GM12872 (cell line): ENCODE results near the gene GRIK2.

Experiments
- CTCF ChIP-seq: IDR thresholded peaks from 3 replicates; pipeline ENCODE4 v1.5.1; 2011; ENCODE audit warnings: low read depth, mild to moderate bottlenecking, low read length, moderate library complexity; ENCODE audit not compliant: insufficient read depth

The GRIK2 gene

GRCh38 chr6:101832371-101832770 is 438.9 kb downstream of the GRIK2 start:
- TF ChIP-seq CTCF, result no peak

DNA sequence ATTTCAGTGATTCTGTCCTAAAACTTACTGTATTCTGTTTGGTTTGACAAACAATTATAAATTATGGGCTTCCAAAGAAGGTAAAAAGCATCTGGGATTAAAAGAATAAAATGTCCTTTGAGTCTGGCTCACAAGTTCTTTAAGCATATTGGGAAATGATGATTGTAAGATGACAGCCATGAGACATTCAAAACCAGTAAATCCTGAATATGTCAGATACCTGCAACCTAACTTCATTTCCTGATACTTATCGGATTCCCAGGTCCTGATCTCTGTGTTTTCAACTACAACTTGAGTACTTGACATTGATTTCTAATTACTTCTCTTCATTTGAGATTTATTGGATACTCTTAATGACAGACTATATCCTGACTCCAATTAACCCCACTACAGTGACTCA is 446.6 kb downstream of the GRIK2 start:
- TF ChIP-seq CTCF, result no peak

DNA sequence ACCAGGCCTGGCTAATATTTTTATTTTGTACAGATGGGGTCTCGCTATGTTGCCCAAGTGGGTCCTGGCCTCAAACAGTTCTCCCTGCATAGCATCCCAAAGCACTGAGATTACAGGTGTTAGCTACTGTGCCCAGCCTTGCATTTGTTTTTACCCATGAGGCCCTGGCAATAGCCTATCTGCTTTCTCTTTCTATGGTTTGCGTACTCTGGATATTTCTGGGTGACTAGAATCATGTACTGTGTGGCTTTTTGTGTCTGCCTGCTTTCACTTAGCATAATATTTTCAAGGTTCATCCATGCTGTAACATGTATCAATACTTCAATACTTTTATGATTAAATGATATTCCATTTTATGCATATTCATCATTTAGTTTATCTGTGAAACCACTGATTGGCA is 451.7 kb downstream of the GRIK2 start:
- no peak for TF ChIP-seq CTCF

DNA sequence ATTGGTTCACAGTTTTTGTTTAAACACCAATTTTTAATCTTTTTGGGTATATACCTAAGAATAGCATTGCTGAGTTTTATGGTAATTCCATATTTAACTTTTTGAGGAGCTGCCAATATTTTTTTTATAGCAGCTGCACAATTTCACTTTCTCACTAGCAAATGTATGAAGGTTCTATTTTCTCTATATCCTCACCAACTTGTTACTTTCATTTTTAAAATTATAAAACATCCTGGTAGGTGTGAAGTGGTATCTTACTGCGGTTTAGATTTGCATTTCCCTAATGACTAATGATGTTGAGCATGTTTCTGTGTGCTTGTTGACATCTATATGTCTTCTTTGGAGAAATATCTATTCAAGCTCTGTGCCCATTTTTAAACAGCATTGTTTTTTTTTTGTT is 452.1 kb downstream of the GRIK2 start:
- TF ChIP-seq CTCF, result no peak

DNA sequence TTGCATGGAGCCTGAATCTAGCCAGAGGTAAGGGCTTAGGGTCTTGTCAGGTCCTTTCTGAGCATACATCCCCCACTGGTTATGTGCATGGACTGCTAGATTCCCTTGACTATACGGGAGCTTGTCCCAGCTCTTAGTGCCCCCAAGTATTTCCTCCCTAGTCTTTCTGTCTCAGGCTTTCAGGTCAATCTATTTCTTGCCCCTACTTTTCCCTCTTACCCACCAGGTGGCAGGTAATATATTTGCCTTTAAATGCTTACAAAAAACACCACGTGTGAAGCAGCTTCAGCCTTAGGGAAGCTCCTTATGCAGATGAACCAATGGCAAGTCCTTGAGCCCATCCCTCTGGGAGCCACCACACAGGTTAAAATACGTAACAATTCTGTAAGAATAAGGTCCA is 454.2 kb downstream of the GRIK2 start:
- TF ChIP-seq CTCF, result no peak

DNA sequence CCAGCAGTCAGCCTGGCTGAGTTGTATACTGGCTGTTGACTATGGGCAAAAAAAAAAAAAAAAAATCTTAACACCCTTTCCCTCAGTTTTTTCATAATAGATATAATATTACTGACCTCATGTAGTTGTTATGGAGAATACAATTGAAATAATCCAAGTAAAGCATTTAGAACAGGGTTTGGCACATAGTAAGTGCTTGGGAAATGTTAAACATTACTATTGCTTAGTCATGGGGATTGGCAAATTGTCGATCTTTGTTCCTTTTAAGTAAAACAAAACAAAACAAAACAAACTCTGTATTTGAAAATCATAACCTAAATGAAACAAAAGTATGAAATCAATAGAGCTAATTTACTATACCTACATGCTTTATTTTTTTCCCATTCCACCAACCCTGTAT is 458.4 kb downstream of the GRIK2 start:
- TF ChIP-seq CTCF, result no peak

DNA sequence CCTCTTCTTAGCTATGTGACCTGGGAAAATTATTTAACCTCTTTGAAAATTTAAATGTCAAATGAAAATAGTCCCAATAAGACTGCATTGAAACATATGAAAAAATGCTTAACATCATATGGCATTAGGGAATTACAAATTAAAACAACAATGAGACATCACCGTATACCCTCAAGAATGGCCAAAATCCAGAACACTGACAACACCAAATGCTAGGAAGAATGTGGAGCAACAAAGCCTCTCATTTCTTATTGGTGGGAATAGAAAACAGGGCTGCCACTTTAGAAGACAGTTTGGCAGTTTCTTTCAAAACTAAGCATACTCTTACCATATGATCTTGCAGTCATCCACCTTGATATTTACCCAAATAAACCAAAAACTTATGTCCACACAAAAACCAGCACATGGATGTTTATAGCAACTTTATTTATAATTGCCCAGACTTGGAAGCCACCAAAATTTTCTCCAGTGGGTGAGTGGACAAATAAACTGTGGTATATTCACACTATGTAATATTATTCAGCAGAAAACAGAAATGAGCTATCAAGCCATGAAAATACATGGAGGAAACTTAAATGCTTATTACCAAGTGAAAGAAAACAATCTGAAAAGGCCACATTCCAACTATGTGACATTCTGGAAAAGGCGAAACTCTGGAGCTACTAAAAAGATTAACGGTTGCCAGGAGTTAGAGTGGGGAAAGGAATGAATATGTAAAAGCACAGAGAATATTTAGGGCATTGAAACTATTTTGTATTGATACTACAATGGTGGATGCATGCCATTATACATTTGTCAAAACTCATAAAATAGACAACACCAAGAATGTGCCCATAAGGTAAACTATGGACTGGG is 459.9 kb downstream of the GRIK2 start:
- TF ChIP-seq CTCF, result no peak
